PC-3 (cell line): ENCODE measurements around the gene PDP2. TPM values are rescaled to one million over a fixed set of nuclear protein-coding genes. Genes with fewer than 3 reads are reported as not detected.

Source experiments
- ATAC-seq: fragments of 200-7000 bp; cut with Tn5 transposase; 2 replicates; pipeline ENCODE4 v1.9.1; 2020; ENCODE audit warnings: mild to moderate bottlenecking, moderate library complexity
- BruUV-seq: library from RNA; stranded (reverse); fragments of 400-500 nt; replicated peaks from 2 replicates; lab custom pipeline; 2021; lab: Mats Ljungman, UMichigan
- CTCF ChIA-PET: fragments of 300-600 bp; sonication (Branson Sonifier 250); formaldehyde crosslinking; loops from one replicate; lab custom pipeline; 2022; ENCODE audit warnings: antibody characterized with exemption; lab: Charles Lee
- POLR2A ChIA-PET: fragments of 300-600 bp; sonication (Branson Sonifier 250); formaldehyde crosslinking; loops from one replicate; lab custom pipeline; 2022; ENCODE audit warnings: antibody characterized with exemption; ENCODE audit not compliant: unreplicated experiment; lab: Charles Lee
- DNase-seq: peaks from one replicate; pipeline ENCODE4 v3.0.0-alpha.2; 2015
- H2AFZ ChIP-seq: fragments of 300-600 bp; sonication (generic); 2 replicates; pipeline ENCODE4 v1.6.0; 2016; ENCODE audit warnings: antibody characterized with exemption, low read length
- H3F3A ChIP-seq: fragments of 300-600 bp; sonication (generic); one replicate; pipeline ENCODE4 v1.6.0; 2017; ENCODE audit warnings: antibody characterized with exemption, low read length, control low read depth, mild to moderate bottlenecking; ENCODE audit not compliant: unreplicated experiment
- H3K27ac ChIP-seq: fragments of 300-600 bp; sonication (generic); 2 replicates; pipeline ENCODE4 v1.5.1; 2016; ENCODE audit warnings: mild to moderate bottlenecking, low read length
- H3K27me3 ChIP-seq: fragments of 300-600 bp; sonication (generic); 2 replicates; pipeline ENCODE4 v1.6.1; 2016; ENCODE audit warnings: low read length, mixed read lengths
- H3K36me3 ChIP-seq: fragments of 300-600 bp; sonication (generic); 2 replicates; pipeline ENCODE4 v1.6.1; 2016; ENCODE audit warnings: low read depth, mixed run types, low read length, mixed read lengths
- H3K4me1 ChIP-seq: fragments of 300-600 bp; sonication (generic); 2 replicates; pipeline ENCODE4 v1.5.1; 2016; ENCODE audit warnings: low read length; ENCODE audit not compliant: insufficient read depth
- H3K4me2 ChIP-seq: fragments of 300-600 bp; sonication (generic); 2 replicates; pipeline ENCODE4 v1.6.0; 2016; ENCODE audit warnings: low read length
- H3K4me3 ChIP-seq: fragments of 300-600 bp; sonication (generic); 2 replicates; pipeline ENCODE4 v1.5.1; 2016; ENCODE audit warnings: mild to moderate bottlenecking, low read length, mixed read lengths
- H3K79me2 ChIP-seq: fragments of 300-600 bp; sonication (generic); 2 replicates; pipeline ENCODE4 v1.6.1; 2017; ENCODE audit warnings: low read length, mixed read lengths
- H3K9ac ChIP-seq: fragments of 300-600 bp; sonication (generic); 2 replicates; pipeline ENCODE4 v1.6.0; 2016; ENCODE audit warnings: mild to moderate bottlenecking, low read length
- H3K9me2 ChIP-seq: fragments of 300-600 bp; sonication (generic); replicated peaks from 2 replicates; pipeline ENCODE4 v1.6.1; 2016; ENCODE audit warnings: mixed run types, low read length, mixed read lengths
- H3K9me3 ChIP-seq: fragments of 300-600 bp; sonication (generic); 2 replicates; pipeline ENCODE4 v1.6.1; 2016; ENCODE audit warnings: low read length, mixed read lengths
- H4K20me1 ChIP-seq: fragments of 300-600 bp; sonication (generic); 2 replicates; pipeline ENCODE4 v1.6.1; 2016; ENCODE audit warnings: low read length, mixed read lengths
- EZH2 ChIP-seq: fragments of 300-600 bp; sonication (generic); IDR thresholded peaks from one replicate; pipeline ENCODE4 v1.6.1; 2017; ENCODE audit warnings: antibody characterized with exemption, mild to moderate bottlenecking, low read length; ENCODE audit not compliant: unreplicated experiment
- EZH2phosphoT487 ChIP-seq: fragments of 300-600 bp; sonication (generic); IDR thresholded peaks from 2 replicates; pipeline ENCODE4 v1.6.1; 2018; ENCODE audit warnings: mild to moderate bottlenecking, antibody characterized with exemption, low read length, borderline replicate concordance
- intact Hi-C: fragments of 100-400 bp; cut with micrococcal nuclease; formaldehyde crosslinking; loops from 2 replicates; pipeline ENCODE4 v1.9.0; 2023
- total RNA-seq: library from RNA; depleted of rRNA; stranded (reverse); fragments of >200 nt; gene quantifications from 2 replicates; pipeline ENCODE4 v1.2.3, GENCODE V29; 2014
- TF ChIP-seq, protein P1 (sequence below): fragments of 300-600 bp; sonication (generic); conservative IDR thresholded peaks from 2 replicates; pipeline ENCODE4 v1.5.1; 2017; ENCODE audit warnings: antibody characterized with exemption, low read depth, mild to moderate bottlenecking, low read length

PDP2 gene
- total RNA-seq, 1 experiment from 2014 or later: 2.8 TPM

DNA sequence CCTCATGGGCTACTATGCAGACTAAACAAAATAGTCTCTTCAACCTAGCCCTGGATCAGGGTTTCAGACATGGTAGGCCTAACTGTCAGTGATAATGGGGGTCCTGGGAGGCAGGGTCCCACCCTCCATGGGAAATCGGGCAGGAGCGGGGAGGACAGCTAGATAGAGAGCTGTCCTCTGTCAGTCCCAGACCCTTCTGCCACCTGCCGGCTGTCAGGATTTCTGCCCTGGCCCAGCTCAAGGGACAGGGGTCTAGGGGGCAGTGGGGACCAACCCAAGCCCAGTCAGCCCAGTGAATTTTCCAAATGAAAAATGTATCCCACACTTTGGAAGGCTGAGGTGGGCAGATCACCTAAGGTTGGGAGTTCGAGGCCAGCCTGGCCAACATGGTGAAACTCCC is 30.8 kb upstream of the PDP2 start:
- Histone ChIP-seq H3K79me2 (no peaks in the 10 kb centered on the region), H3K4me1 (no peaks in the 10 kb centered on the region), H3F3A (no peaks in the 10 kb centered on the region), H3K4me3 (no peak overlapping the region), H4K20me1 (no peaks in the 10 kb centered on the region), H3K27ac (no peak overlapping the region), H3K4me2 (no peak overlapping the region), H2AFZ (no peak overlapping the region), H3K9me2 (no peaks in the 10 kb centered on the region), H3K9me3 (no peaks in the 10 kb centered on the region), H3K27me3 (peaks cover 9% of the 10 kb centered on the region), H3K9ac (no peak overlapping the region), H3K36me3 (no peaks in the 10 kb centered on the region)
- BruUV-seq: no TSS peak
- CTCF ChIA-PET: interaction anchor here (1.4 kb wide), 1 partner anchor 19 kb away, joined by 7 read pairs; the partner anchor contains the start of gene NAE1
- TF ChIP-seq EZH2 (no peak), EZH2phosphoT487 (no peak)
- TF ChIP-seq, protein P1, sequence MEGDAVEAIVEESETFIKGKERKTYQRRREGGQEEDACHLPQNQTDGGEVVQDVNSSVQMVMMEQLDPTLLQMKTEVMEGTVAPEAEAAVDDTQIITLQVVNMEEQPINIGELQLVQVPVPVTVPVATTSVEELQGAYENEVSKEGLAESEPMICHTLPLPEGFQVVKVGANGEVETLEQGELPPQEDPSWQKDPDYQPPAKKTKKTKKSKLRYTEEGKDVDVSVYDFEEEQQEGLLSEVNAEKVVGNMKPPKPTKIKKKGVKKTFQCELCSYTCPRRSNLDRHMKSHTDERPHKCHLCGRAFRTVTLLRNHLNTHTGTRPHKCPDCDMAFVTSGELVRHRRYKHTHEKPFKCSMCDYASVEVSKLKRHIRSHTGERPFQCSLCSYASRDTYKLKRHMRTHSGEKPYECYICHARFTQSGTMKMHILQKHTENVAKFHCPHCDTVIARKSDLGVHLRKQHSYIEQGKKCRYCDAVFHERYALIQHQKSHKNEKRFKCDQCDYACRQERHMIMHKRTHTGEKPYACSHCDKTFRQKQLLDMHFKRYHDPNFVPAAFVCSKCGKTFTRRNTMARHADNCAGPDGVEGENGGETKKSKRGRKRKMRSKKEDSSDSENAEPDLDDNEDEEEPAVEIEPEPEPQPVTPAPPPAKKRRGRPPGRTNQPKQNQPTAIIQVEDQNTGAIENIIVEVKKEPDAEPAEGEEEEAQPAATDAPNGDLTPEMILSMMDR: no peak
- no peak for DNase-seq
- intact Hi-C loops: no loop called here
- POLR2A ChIA-PET: no interaction called here
- no peak for ATAC-seq

DNA sequence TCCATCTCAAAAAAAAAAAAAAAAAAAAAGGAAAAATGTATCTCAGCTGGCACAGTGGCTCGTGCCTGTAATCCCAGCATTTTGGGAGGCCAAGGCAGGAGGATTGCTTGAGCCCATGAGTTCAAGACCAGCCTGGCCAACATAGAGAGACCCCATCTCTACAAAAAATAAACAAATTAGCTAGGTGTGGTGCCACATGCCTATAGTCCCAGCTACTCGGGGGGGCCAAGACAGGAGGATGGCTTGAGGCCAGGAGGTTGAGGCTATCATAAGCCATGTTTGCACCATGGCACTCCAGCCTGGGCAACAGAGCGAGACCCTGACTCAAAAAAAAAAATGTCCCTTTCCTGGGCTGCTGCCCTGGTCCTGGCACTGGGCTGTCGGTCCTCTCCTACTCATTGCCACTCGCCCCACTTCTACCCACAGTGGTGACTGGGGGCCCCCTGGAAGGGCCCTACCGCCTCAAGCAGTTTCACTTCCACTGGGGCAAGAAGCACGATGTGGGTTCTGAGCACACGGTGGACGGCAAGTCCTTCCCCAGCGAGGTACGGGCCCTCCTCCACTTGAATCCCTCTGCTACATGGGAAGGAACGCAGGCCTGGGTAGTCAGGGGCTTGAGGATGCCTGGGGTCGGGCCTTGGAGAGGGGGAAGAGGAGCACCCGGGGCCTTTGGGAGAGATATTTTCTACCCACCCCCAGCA is 30.1 kb upstream of the PDP2 start:
- no peak overlapping the region for H3K27ac ChIP-seq
- ChIA-PET POLR2A (no interaction called here), CTCF (interaction anchor here (1.4 kb wide), 1 partner anchor 20 kb away, joined by 7 read pairs; the partner anchor contains the start of gene NAE1)
- no peaks in the 10 kb centered on the region for H3K9me3 ChIP-seq
- TF ChIP-seq, protein P1: no peak
- TF ChIP-seq EZH2 (no peak), EZH2phosphoT487 (no peak)
- no peak overlapping the region for H3K4me3 ChIP-seq
- DNase-seq (no peak), ATAC-seq (no peak)
- BruUV-seq: no TSS peak
- H3K79me2 ChIP-seq: no peaks in the 10 kb centered on the region
- intact Hi-C loops: no loop called here
- H3K4me1 ChIP-seq: no peaks in the 10 kb centered on the region
- H4K20me1 ChIP-seq: no peaks in the 10 kb centered on the region
- H2AFZ ChIP-seq: no peak overlapping the region
- H3F3A ChIP-seq: no peaks in the 10 kb centered on the region
- no peaks in the 10 kb centered on the region for H3K9me2 ChIP-seq
- no peak overlapping the region for H3K9ac ChIP-seq
- H3K36me3 ChIP-seq: no peaks in the 10 kb centered on the region
- no peak overlapping the region for H3K4me2 ChIP-seq
- H3K27me3 ChIP-seq: peaks cover 2% of the 10 kb centered on the region
